ENCODE measurements around the gene CD81.

DNA sequence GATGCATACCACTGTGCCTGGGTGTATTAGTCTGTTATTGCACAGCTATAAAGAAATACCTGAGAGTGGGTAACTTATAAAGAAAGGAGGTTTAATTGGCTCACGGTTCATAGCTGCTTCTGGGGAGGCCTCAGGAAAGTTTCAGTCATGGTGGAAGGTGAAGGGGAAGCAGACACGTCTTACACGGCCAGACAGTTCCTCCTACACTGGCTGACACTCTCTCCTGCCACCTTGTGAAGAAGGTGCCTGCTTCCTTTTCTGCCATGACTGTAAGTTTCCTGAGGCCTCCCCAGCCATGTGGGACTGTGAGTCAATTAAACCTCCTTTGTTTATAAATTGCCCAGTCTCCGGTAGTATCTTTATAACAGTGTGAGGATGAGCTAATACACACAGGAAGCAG is 33.6 kb upstream of the CD81 start:
- TF ChIP-seq, protein P1, sequence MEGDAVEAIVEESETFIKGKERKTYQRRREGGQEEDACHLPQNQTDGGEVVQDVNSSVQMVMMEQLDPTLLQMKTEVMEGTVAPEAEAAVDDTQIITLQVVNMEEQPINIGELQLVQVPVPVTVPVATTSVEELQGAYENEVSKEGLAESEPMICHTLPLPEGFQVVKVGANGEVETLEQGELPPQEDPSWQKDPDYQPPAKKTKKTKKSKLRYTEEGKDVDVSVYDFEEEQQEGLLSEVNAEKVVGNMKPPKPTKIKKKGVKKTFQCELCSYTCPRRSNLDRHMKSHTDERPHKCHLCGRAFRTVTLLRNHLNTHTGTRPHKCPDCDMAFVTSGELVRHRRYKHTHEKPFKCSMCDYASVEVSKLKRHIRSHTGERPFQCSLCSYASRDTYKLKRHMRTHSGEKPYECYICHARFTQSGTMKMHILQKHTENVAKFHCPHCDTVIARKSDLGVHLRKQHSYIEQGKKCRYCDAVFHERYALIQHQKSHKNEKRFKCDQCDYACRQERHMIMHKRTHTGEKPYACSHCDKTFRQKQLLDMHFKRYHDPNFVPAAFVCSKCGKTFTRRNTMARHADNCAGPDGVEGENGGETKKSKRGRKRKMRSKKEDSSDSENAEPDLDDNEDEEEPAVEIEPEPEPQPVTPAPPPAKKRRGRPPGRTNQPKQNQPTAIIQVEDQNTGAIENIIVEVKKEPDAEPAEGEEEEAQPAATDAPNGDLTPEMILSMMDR (IDR thresholded peaks at IDR 0.05) = no peak
- no peak for TF ChIP-seq ZFX (IDR thresholded peaks at IDR 0.05; ENCODE audit: borderline replicate concordance)

Measured in 22Rv1 (cell line).